Peyer's patch (tissue), 4 donors: Measurements from ENCODE around the gene GALNT2.

Source experiments
- POLR2A ChIP-seq, 2 donors: fragments of 450-650 bp; IDR thresholded peaks; one replicate each; pipeline ENCODE4 v1.5.1; 2017; ENCODE audit warnings: antibody characterized with exemption in 2 of 2, mild to moderate bottlenecking in 2 of 2, moderate library complexity in 2 of 2
- TF ChIP-seq, protein P1 (sequence below), 6 experiments: fragments of 450-650 bp in 4 of 6; fragments of 200-600 bp in 2 of 6; sonication (generic) in 1 of 6; IDR thresholded peaks; one replicate each; pipeline ENCODE4 v1.5.1; 2017 to 2019; ENCODE audit warnings: antibody characterized with exemption in 6 of 6, mild to moderate bottlenecking in 3 of 6, moderate library complexity in 1 of 6

DNA sequence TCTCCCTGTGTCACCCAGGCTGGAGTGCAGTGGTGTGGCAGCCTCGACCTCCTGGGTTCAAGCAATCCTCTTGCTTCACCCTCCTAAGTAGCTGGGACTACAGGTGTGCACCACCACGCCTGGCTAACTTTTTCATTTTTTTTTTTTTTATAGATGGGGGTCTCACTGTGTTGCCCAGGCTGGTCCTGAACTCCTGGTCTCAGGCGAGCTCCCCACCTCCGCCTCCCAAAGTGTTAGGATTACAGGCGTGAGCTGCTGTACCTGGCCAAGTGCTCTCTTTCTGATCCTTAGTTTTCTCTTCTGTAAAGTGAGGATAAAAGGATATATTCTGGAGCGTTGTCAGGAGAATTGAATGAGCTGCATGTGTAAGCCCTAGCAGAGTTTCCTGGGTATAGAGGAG is 68.7 kb downstream of the GALNT2 start:
- TF ChIP-seq, protein P1, sequence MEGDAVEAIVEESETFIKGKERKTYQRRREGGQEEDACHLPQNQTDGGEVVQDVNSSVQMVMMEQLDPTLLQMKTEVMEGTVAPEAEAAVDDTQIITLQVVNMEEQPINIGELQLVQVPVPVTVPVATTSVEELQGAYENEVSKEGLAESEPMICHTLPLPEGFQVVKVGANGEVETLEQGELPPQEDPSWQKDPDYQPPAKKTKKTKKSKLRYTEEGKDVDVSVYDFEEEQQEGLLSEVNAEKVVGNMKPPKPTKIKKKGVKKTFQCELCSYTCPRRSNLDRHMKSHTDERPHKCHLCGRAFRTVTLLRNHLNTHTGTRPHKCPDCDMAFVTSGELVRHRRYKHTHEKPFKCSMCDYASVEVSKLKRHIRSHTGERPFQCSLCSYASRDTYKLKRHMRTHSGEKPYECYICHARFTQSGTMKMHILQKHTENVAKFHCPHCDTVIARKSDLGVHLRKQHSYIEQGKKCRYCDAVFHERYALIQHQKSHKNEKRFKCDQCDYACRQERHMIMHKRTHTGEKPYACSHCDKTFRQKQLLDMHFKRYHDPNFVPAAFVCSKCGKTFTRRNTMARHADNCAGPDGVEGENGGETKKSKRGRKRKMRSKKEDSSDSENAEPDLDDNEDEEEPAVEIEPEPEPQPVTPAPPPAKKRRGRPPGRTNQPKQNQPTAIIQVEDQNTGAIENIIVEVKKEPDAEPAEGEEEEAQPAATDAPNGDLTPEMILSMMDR (IDR thresholded peaks at IDR 0.05) = no peak
- no peak for TF ChIP-seq POLR2A (IDR thresholded peaks at IDR 0.05)
